ENCODE measurements around the gene RAD51AP1. TPM values are rescaled to one million over a fixed set of nuclear protein-coding genes. Genes with fewer than 3 reads are reported as not detected.

The RAD51AP1 gene
- total and polyA plus RNA-seq, 2 donors (not counting 3 experiments of a cell fraction or from before 2014, with no cell fraction given) = 9.0 to 23.1 TPM

GRCh38 chr12:4566474-4566873 is 27.8 kb downstream of the RAD51AP1 start:
- Histone ChIP-seq H3K4me3 (replicated peaks in 1 of 3; ENCODE audit: insufficient read depth in 1 of 3, low read depth in 1 of 3, low read length in 3 of 3) (no peak overlapping the region), H3K27ac (ENCODE audit: insufficient read depth, low read depth, low read length) (no peak overlapping the region), H3K4me1 (ENCODE audit: control insufficient read depth, extremely low read depth, insufficient read depth, low read length) (peaks cover 3% of the 10 kb centered on the region), H3K9ac (replicated peaks; ENCODE audit: extremely low read depth, insufficient read depth, low read length) (no peak overlapping the region), H4K20me1 (replicated peaks; ENCODE audit: control insufficient read depth, extremely low read depth, insufficient read depth, low read length) (no peaks in the 10 kb centered on the region), H3K27me3 (ENCODE audit: control insufficient read depth in 2 of 2, insufficient read depth in 2 of 2, low read length in 2 of 2) (no peaks in the 10 kb centered on the region), H3K36me3 (ENCODE audit: control insufficient read depth in 2 of 2, extremely low read depth in 1 of 2, insufficient read depth in 2 of 2, low read length in 2 of 2) (no peaks in the 10 kb centered on the region), H3K79me2 (ENCODE audit: control insufficient read depth, insufficient read depth, low read length) (no peaks in the 10 kb centered on the region), H2AFZ (ENCODE audit: low read depth, low read length) (no peak overlapping the region), H3K9me1 (replicated peaks; ENCODE audit: control insufficient read depth, extremely low read depth, insufficient read depth, low read length) (no peaks in the 10 kb centered on the region), H3K9me3 (replicated peaks; ENCODE audit: control insufficient read depth, insufficient read depth, low read length) (no peaks in the 10 kb centered on the region), H3K4me2 (ENCODE audit: insufficient read depth, low read length) (no peak overlapping the region)
- dilution Hi-C loops (cut with MboI; ENCODE audit: extremely low pct_ligation_motif_present, low sequenced_read_pairs) = no loop called here
- CTCF ChIA-PET = no interaction called here
- FAIRE-seq (no peak), DNase-seq (ENCODE audit: low read depth, low spot score) (no peak)
- no peak for TF ChIP-seq CTCF (IDR thresholded peaks at IDR 0.05; ENCODE audit: extremely low read depth in 1 of 2, insufficient read depth in 1 of 2, low read depth in 1 of 2, low read length in 2 of 2)
- intact Hi-C loops (cut with micrococcal nuclease) = no loop called here
- BruUV-seq (replicated peaks) = no TSS peak
- POLR2A ChIA-PET = no interaction called here

- Histone ChIP-seq H3K4me2 (ENCODE audit: insufficient read depth, low read length) (no peak overlapping the region), H4K20me1 (replicated peaks; ENCODE audit: control insufficient read depth, extremely low read depth, insufficient read depth, low read length) (no peaks in the 10 kb centered on the region), H3K9ac (replicated peaks; ENCODE audit: extremely low read depth, insufficient read depth, low read length) (no peak overlapping the region), H3K27me3 (ENCODE audit: control insufficient read depth in 2 of 2, insufficient read depth in 2 of 2, low read length in 2 of 2) (no peaks in the 10 kb centered on the region), H3K36me3 (ENCODE audit: control insufficient read depth in 2 of 2, extremely low read depth in 1 of 2, insufficient read depth in 2 of 2, low read length in 2 of 2) (no peaks in the 10 kb centered on the region), H2AFZ (ENCODE audit: low read depth, low read length) (no peak overlapping the region), H3K27ac (ENCODE audit: insufficient read depth, low read depth, low read length) (no peak overlapping the region), H3K4me3 (replicated peaks in 1 of 3; ENCODE audit: insufficient read depth in 1 of 3, low read depth in 1 of 3, low read length in 3 of 3) (no peak overlapping the region), H3K9me1 (replicated peaks; ENCODE audit: control insufficient read depth, extremely low read depth, insufficient read depth, low read length) (no peaks in the 10 kb centered on the region), H3K4me1 (ENCODE audit: control insufficient read depth, extremely low read depth, insufficient read depth, low read length) (peaks cover 6% of the 10 kb centered on the region), H3K9me3 (replicated peaks; ENCODE audit: control insufficient read depth, insufficient read depth, low read length) (no peaks in the 10 kb centered on the region), H3K79me2 (ENCODE audit: control insufficient read depth, insufficient read depth, low read length) (no peaks in the 10 kb centered on the region)
- no peak for TF ChIP-seq MAX (IDR thresholded peaks at IDR 0.05; ENCODE audit: insufficient read depth, insufficient read length)
- no peak for TF ChIP-seq CTCF (IDR thresholded peaks at IDR 0.05; ENCODE audit: extremely low read depth in 1 of 2, insufficient read depth in 1 of 2, low read depth in 1 of 2, low read length in 2 of 2)
- TF ChIP-seq POLR2AphosphoS5 (IDR thresholded peaks at IDR 0.05; ENCODE audit: insufficient read depth, low read depth, low read length) = no peak
- no peak for TF ChIP-seq JUN (IDR thresholded peaks at IDR 0.05; ENCODE audit: borderline replicate concordance, insufficient read depth, insufficient read length, low read depth)
- TF ChIP-seq EZH2 (IDR thresholded peaks at IDR 0.05; ENCODE audit: borderline replicate concordance, low read depth, low read length, severe bottlenecking) = no peak
- TF ChIP-seq FOS (IDR thresholded peaks at IDR 0.05; ENCODE audit: borderline replicate concordance, insufficient read depth, low read length) = no peak
- TF ChIP-seq MYC (IDR thresholded peaks at IDR 0.05; ENCODE audit: low read depth, low read length) = no peak
- no peak for TF ChIP-seq POLR2A (IDR thresholded peaks at IDR 0.05; ENCODE audit: low read depth, low read length)
- TF ChIP-seq GATA2 (IDR thresholded peaks at IDR 0.05; ENCODE audit: insufficient read depth, insufficient read length, low read depth, low read length) = no peak
- no peak for FAIRE-seq
- BruUV-seq (replicated peaks) = no TSS peak
- POLR2A ChIA-PET = no interaction called here
- intact Hi-C loops (cut with micrococcal nuclease) (no loop called here), dilution Hi-C loops (cut with MboI; ENCODE audit: extremely low pct_ligation_motif_present, low sequenced_read_pairs) (no loop called here)
- CTCF ChIA-PET = no interaction called here
- no peak for DNase-seq (ENCODE audit: low read depth, low spot score)
Observed at GRCh38 chr12:4567073-4567881, 28.6 kb downstream of the RAD51AP1 start.

Data from endothelial cell of umbilical vein (primary cell).